Activated CD4-positive, alpha-beta T cell treated with anti-CD3 and anti-CD28 coated beads for 1 hour (primary cell): Measurements from ENCODE around the gene NHERF1.

ENCODE experiments used
- DNase-seq: peaks from one replicate; pipeline ENCODE4 v3.0.0-alpha.2; 2020

Gene NHERF1

DNA sequence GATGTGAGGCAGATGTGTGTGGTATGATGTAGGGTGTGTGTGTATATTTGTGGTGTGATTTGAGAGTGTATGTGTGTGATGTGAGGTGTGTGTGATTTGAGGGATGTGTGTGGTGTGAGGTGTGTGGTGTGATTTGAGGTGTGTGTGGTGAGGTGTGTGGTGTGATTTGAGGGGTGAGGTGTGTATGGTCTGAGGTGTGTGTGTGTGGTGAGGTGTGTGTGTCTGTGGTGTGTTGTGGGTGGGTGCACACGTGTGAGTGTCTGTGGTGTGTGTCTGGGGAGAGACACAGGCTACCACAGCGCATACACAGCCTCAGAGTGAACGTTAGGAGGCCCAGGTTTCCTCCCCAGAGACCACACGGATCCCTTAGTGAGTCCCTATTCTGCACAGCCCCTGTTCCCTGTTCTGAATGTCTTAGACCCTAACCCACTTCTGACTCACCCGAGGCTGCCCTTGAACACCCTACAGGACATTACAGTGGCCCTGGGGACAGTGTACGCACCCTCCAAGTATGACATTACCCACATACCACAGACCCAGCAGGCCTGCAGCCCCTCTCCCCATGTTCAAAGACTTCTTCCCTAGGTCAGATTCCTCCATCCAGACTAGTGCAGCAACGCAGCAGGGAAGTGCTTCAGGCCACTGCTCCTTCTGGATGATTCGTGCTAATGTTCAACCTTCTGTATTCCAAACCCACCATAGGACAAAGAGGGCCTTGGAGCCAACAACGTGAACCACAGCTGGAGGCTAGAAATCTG lies 14.9 kb upstream of the NHERF1 start:
- no peak for DNase-seq

DNA sequence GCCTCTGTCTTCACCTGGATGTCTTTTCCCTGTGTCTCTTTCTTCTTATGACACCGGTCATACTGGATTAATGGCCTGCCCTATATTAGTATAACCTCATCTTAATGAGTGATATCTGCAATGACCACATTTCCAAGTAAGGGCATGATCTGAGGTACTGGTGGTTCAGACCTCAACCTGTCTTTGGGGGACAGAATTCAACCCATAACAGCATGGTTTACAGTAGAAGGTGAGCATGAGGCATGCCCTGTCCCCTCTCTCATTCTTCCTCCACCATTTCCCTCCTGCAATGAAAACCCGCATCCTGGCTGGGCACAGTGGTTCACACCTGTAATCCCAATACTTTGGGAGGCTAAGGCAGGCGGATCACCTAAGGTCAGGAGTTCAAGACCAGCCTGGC lies 14.2 kb upstream of the NHERF1 start:
- DNase-seq = no peak

DNA sequence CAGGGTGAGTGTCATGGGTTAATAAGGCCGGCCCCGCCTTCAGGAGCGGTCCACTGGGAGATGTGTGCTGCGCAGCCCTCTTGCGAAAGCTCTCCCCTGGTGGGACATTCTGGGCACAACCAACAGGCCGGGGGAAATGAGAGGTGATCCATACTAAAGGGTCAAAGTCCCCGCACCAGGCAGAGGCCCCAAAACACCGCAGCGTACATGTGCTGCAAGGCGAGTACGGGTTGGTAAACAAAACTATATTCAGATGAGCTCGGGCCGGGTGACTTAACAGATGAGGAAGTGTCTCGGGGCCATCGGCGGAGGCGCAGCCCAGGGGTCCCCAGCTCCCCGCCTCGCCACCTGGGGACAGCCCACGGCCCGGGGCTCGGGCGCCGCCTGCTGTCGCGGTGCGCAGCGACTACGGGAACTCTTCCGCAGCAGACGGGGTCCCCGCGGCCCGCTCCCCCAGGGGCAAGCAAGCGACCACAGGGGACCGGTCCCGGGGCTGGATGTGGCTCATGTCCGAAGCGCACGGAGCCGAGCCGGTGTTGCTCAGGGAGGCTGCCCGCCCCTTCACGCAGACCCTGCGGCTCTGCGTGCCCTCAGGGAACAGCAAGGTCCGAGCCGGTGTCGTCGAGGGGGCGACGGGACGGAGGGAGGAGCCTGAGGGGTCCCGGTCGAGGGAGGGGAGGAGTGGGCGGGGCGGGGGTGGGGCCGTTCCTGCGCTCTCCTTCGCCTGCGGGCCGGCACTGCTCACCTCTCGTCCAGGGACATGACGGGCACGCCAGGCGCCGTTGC lies 11.7 kb upstream of the NHERF1 start, which contains the start of gene RAB37:
RAB37 (plus strand) TSS at position 744 of the 786 bp plus-strand sequence; CDS start at position 761, 17 bp downstream.
- DNase-seq = no peak

DNA sequence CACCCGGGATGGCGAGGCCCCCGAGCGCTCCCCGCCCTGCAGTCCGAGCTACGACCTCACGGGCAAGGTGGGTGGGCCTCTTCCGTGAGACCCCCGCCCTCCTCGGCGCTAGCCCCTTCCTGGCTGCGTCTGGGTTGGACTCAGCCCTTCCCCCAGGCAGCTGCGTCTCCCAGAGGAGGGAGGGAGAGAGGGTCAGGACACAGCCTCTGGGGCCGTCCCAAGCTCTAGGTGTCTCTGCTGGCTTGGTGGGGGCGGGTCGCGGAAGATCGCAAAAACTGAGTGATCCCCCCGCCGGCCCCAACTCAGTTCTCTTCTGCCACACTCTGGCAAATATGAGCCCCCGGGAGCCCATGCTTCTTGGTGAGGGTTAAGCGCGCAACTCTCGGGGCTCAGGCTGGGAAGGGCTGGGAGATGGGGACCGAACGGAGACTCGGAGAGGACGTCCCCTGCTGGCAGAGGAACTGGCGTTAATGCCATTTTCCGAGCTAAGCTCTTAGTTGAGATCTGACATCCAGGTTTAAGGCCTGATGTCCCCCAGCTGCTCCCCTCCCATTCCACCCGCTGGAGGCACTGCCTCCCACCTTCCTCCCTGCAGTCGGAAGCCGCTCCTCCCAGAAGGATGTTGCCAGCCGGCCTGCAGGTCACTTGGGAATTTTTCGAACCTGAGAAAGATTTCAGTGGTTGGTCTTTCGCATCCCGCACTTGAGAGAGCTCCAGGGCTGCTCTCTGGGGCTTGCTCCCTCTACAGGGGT lies 11.0 kb upstream of the NHERF1 start:
- DNase-seq = no peak

DNA sequence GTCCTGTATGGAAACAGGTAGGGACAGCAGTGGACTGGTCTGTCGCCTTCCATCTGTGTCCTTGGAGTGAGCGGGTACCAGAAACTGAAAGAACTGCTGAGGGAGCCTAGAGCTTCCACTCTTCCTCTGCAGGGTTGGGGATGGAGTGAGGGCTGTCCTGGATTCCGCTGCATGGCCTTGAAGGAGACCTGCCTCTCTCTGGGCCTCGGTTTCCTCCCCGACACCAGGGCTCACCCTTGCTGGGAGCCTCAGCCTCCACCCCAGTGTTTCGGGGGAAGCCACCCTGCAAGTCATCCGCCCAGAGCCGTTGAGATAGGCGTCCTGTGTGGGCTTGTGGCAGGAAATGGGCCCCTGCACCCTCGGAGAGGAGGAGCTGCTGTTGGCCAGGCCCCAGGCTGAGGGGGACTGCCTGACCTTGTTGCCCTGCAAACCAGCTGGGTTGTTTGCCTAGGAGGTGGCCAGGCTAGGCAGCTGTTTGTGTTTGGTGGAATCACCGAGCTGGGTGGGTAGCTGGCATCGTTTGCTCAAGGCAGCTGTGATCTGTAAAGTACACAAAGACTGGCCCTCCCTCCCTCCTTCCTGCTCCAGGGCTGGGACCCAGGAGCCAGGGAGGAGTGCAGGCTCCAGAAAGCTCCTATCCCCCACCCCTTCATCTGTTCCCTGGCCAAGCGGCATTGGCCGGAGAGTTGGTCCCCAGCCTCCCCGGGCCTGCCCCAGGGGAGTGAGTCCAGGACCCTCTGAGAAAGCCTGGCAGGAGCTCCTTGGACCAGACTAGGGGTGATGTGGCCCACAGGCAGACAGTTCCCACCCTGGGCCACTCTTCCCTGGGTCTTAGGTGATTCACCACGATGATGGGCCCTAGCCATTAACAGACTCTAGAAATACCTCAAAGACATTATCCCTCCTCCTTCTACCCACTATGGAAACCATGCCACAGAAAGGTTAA lies 10.1 kb upstream of the NHERF1 start:
- DNase-seq = peak; percentile 52

DNA sequence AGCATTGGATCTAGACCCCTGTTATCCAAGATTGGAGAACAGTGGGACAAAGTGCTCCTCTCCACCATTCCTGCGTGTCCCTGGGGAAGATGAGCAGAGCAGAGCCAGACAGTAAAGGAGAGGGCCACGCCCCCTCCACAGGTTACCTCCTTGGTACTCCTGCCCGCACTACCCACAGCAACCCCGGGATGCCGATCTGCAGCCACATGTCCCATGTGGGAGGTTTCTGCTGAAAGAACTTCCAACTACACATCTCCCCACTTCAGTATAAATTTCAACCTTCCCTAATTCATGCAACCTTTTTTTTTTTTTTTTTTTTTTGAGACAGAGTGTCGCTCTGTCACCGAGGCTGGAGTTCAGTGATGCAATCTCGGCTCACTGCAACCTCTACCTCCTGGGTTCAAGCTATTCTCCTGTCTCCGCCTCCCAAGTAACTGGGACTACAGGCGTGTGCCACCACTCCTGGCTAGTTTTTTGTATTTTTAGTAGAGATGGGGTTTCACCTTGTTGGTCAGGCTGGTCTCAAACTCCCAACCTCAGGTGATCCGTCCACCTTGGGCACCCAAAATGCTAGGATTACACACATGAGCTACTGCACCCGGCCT lies 9.1 kb upstream of the NHERF1 start:
- DNase-seq = no peak

DNA sequence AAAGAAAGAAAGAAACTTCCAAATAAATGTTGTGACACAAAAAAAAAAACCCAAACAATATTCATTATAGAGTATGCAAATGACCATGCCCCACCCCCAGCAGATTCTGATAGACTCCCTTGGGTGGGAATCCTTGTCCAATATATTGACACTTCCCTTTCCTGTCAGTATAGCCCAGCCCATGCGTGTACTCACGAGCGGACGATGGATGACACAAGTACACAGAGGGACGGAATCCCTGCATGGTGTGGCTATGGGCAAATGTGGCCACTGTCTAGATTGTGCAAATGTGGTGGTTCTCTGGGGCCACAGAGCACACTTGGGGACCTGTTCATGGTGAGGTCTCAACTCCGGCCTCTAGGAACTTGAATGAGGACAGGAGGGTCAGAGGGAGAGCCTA lies 8.3 kb upstream of the NHERF1 start:
- DNase-seq = no peak

DNA sequence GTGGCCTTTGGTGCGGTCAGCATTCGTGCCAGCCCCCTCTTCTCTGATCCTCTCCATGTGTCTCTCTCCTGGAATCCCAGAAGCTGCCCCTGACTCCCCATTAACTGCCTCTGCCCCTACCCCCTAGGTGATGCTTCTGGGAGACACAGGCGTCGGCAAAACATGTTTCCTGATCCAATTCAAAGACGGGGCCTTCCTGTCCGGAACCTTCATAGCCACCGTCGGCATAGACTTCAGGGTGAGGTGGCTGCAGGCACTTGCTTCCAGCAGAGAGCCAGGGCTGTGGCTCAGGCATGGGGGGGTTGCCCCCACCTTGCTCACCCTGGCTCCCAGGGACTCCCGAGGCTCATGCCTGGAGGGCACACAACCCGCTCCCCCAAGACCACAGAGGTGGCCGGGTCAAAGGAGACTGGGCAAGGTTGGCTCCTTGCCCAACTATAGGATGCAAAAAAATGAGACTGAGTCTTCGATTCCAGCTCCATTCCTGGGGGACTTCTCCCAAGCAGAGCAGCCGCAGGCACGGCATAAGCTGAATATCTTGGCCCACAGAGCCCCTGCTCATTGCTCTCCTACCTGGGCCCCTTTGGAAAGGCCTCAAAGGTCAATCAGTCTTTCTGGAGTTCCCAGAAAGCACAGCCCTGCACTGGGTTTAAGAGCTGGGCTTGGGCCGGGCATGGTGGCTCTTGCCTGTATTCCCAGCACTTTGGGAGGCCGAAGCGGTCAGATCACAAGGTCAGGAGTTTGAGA lies 7.6 kb upstream of the NHERF1 start:
- DNase-seq = no peak

DNA sequence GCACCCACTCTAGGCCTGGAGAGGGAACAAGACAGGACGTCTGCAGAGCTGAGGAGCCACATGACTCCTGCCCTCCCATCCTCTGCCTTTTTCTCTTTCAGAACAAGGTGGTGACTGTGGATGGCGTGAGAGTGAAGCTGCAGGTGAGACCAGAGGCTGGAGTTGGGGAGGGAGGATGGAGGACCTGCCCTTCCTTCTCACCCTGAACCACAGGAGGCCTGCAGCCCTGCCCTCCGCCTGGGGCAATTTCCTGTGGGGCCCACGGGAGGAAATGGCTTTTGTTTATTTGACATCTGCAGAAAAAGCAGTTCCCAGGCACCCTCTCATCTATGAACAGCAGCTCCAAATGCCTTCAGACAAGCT lies 6.3 kb upstream of the NHERF1 start:
- DNase-seq = no peak

DNA sequence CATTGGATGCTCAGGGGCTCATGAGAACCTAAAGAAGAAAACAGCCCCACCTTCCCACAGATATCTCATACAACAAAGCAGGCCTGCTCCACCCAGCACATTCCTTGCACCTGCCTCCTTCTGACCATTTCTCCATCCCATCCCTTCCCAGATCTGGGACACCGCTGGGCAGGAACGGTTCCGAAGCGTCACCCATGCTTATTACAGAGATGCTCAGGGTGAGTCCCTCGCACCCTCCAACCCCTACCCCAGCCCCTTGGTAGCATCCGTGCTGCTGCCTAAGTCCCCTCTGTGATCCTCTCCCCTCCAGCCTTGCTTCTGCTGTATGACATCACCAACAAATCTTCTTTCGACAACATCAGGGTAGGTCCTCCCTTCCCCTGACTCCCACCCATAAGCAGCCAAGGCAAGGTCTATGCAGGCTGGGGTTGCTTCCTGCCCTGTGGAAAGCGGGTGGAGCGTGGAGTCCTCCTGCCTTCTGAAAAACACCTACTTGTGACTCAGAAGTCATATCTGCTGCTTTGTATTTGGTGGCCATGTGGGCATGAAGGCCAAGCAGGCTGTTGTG lies 5.4 kb upstream of the NHERF1 start:
- DNase-seq = no peak

DNA sequence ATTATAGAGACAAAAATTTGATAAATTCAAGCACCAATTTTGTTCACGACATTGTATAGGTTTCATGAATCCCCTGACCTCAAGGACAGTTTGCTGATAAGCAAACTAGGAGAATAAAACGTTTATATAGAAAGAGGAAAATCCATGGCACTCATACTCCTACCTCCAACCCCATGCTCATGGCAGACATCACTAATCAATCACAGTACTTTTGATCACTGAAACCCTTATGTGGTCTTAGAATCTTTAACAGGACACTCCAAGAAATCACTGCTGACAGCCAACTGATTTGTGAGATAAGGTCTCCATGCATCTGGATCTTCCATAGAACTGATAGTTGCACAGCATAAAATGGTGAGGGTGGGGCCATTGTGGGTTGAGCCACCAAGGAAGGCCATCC lies 4.7 kb upstream of the NHERF1 start:
- no peak for DNase-seq

DNA sequence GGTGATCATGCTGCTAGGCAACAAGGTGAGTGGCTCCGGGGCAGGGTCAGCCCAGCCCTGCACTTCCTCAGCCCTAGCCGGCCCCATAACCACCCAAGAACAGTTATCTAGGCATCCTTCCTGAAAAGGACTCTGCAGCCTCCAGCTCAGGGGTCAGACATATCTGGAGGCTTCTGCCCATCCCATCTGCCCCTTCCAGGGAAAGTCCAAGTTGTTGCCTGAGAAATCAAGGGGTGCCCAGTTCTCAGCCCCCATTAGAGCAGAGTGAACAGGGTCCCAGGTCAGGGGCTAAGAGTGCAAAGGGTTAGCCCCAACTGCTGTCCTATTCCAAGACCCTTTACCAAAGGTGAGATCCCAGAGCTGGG lies 4.1 kb upstream of the NHERF1 start:
- DNase-seq = no peak

DNA sequence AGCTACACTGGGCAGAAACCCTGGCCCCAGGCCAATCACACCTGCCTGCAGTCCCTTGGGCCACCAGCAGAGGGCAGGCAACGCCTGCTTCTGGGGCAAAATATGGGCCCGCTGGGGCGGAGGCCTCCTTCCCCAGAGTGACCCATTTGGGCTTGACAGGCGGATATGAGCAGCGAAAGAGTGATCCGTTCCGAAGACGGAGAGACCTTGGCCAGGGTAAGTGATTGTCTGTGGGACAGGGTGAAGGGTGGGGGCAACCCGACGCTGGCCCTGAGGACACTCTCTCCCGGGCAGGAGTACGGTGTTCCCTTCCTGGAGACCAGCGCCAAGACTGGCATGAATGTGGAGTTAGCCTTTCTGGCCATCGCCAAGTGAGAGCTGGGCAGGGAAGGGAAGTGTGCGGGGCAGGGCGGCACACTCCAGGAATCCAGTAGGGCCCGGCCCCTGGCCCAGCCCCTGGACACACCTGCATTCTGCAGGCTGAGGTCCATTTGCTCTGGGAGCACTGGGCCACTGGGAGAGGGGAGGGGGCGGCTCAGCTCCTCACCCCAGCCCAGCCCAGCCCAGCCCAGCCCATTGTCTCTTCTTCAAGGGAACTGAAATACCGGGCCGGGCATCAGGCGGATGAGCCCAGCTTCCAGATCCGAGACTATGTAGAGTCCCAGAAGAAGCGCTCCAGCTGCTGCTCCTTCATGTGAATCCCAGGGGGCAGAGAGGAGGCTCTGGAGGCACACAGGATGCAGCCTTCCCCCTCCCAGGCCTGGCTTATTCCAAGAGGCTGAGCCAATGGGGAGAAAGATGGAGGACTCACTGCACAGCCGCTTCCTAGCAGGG lies 3.5 kb upstream of the NHERF1 start:
- peak; percentile 73 for DNase-seq

DNA sequence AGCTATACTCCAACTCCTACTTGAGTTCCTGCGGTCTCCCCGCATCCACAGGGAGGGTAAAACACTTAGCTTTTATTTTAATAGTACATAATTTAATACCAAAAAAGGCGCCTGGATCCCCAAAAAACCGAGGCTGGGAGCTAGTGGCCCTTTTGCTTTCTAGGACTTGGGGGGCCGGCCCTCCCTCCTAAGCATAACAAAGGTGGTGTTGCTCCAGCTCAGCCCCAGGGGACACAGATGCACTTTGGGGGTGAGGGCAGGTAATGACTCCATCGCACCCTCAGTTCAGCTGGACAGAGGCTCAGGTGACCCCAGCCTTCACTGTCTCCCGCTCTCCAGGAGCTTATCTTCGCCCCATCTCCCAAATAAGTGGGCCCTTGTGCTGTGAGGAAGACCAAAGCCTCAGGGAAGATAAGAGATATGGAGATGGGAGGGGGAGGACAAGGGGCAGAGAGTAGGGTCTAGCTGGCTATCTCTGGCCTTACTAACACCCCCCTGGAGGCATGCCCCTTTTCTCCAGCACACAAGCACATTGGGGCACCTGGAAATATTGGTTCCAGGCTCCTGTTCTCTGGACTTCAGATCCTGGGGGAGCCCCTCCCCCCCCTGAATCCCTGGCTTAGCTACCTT lies 2.8 kb upstream of the NHERF1 start:
- DNase-seq = no peak

DNA sequence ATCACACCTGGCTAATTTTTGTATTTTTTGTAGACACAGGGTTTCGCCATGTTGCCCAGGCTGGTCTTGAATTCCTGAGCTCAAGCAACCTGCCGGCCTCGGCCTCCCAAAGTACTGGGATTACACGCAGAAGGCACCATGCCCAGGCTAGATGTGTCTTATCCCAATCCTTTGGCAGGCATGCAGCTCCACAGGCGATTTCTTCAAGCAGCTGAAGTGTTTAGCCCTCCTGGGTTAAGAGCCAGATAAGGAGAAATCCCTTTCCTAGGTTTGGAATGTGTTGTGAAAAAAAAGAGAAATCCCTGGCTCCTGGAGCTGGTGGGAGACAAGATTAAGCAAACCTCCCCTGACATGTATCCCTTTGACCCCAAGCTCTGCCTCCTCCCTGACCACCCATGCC lies 2.1 kb upstream of the NHERF1 start:
- DNase-seq = no peak

DNA sequence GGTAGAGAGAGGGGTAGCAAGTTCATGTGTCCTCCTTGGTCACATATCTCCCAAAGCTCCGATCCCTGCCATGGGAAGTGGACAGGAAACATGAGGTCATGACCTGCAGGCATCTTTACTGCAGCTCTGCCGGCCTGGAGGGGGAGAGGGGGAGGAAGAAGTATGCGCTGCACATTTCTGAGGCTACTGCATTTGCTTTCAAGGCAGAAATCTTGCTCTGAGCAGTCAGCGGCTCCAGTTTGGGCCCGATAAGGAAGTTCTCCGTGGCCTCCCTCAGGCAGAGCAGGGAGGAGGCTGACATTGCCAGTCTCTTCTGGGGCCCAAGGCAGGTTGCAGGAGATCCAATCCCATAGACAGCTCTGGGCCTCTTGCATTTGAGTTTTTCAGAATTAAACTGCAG lies 1.5 kb upstream of the NHERF1 start:
- no peak for DNase-seq

DNA sequence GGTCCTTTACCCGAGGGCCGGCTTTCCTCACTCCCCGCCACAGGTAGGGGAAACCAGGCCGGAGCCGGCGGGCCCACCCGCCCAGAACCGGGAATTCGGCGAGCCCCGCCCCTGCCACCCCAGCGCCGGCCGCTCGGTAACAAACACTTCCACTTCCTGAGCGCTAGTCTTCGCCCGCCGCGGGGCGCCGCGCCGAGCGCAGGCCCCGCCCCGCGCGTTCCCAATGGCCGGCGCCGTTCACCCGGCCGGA lies 224 bp upstream of the NHERF1 start:
- no peak for DNase-seq

DNA sequence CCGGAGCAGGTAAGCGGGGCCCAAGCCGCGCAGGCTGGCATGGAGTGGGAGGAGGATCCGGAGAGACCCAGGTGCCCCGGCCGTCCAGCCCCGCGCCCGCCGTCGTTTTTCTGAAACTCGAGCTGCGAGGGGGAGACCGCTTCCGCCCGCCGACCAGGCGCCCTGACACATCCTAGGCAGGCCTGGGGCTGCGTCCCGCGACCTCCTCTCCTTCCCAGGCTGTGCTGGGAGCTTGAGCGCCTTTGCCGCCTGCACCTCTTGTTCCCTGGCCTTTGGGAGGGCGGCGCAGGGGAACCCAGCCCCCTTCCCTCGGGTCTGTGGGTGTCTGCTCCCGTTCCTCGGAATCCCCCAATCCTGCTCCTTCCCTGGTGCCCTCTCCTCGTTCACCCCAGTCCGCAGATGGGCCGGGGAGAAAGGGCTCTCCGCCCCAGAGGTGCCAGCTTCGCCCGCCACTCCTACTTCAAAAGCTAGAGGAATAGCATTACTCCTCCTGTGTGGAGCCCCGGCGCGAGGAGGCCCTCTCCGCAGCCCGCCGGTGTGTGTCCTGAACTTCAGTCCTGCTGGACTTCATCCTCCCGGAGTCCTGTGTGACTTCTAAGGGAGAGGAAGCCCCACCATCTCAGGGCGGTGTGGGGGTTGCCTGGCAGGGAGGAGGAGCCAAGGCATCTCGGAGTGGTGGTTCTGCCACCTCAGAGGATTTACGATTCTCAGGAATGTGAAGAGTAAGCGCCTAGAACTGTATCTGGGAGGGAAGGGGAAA lies 1.0 kb downstream of the NHERF1 start:
- DNase-seq = no peak

DNA sequence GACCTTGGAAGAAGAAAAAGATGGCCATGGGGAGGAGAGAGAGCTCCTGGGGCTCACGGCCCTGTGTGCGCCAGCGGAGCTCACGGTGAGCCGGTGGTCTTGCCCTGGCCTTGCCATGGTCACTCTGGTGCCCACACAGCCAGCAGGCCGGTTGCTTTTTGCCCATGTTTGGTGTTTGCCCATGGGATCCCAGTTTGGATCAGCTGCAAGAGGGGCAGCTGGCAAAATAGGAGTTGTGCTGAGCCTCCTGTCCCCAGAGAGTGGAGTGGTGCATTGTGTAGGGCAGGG lies 1.6 kb downstream of the NHERF1 start:
- DNase-seq = no peak
